Activated CD4-positive, alpha-beta T cell treated with anti-CD3 and anti-CD28 coated beads for 36 hours (primary cell): ENCODE measurements around the gene OTUD1. TPM values are rescaled to one million over a fixed set of nuclear protein-coding genes. Genes with fewer than 3 reads are reported as not detected.
A peak's percentile ranks its signal among the peaks of the same experiment; 100 is the strongest.

ENCODE experiments used
- ATAC-seq: fragments of 200-7000 bp; cut with Tn5 transposase; one replicate; pipeline ENCODE4 v1.10.0; 2021; ENCODE audit warnings: mild to moderate bottlenecking, moderate library complexity
- CTCF ChIA-PET: fragments of 350-600 bp; sonication (Branson Sonifier 250); formaldehyde crosslinking; loops from one replicate; lab custom pipeline; 2021; ENCODE audit warnings: antibody characterized with exemption; lab: Charles Lee
- POLR2A ChIA-PET: fragments of 350-600 bp; sonication (Branson Sonifier 250); formaldehyde crosslinking; loops from one replicate; lab custom pipeline; 2021; ENCODE audit warnings: antibody characterized with exemption, inconsistent platforms; lab: Charles Lee
- DNase-seq: peaks from one replicate; pipeline ENCODE4 v3.0.0-alpha.2; 2020
- H3K27ac Mint-ChIP-seq: one replicate; pipeline ENCODE4 v1.8.0; 2021; ENCODE audit warnings: mixed read lengths
- H3K27me3 Mint-ChIP-seq: one replicate; pipeline ENCODE4 v1.8.0; 2021; ENCODE audit warnings: mixed read lengths
- H3K36me3 Mint-ChIP-seq: one replicate; pipeline ENCODE4 v1.8.0; 2021; ENCODE audit warnings: low read depth, mixed read lengths
- H3K4me1 Mint-ChIP-seq: one replicate; pipeline ENCODE4 v1.8.0; 2021; ENCODE audit warnings: mixed read lengths
- H3K4me3 Mint-ChIP-seq: one replicate; pipeline ENCODE4 v1.8.0; 2021; ENCODE audit warnings: mild to moderate bottlenecking, moderate library complexity, mixed read lengths
- H3K9me3 Mint-ChIP-seq: one replicate; pipeline ENCODE4 v1.8.0; 2021; ENCODE audit warnings: low read depth, mixed read lengths
- intact Hi-C, 2 experiments: fragments of 100-400 bp; cut with DNase I in 1 of 2; cut with micrococcal nuclease in 1 of 2; formaldehyde crosslinking; loops; one replicate each; pipeline versions ENCODE4 v1.14.2 to v1.15.1; 2022 to 2024; cut with DNase I, micrococcal nuclease
- total RNA-seq, 2 experiments: library from RNA; stranded (reverse); gene quantifications; one replicate each; pipeline ENCODE4 v1.2.3, GENCODE V29; 2021

OTUD1 gene
- total RNA-seq, 2 experiments from 2014 or later, result 5.7 to 6.5 TPM

GRCh38 chr10:23419655-23420329, 19.1 kb upstream of the OTUD1 start:
- Mint-ChIP-seq H3K27me3 (no peaks in the 10 kb centered on the region), H3K9me3 (no peaks in the 10 kb centered on the region), H3K36me3 (no peaks in the 10 kb centered on the region), H3K4me3 (no peak overlapping the region), H3K4me1 (no peaks in the 10 kb centered on the region), H3K27ac (no peak overlapping the region)
- intact Hi-C loops, result no loop called here
- DNase-seq, result no peak
- ChIA-PET CTCF (interaction anchor here (0.6 to 1.4 kb wide), 4 partner anchors 12 to 144 kb away, joined by 3 read pairs; no protein-coding TSS in a partner anchor), POLR2A (no interaction called here)
- no peak for ATAC-seq

GRCh38 chr10:23421397-23421796, 17.5 kb upstream of the OTUD1 start:
- ChIA-PET POLR2A (no interaction called here), CTCF (no interaction called here)
- intact Hi-C loops, result no loop called here
- H3K9me3 Mint-ChIP-seq, result no peaks in the 10 kb centered on the region
- no peaks in the 10 kb centered on the region for H3K27me3 Mint-ChIP-seq
- H3K27ac Mint-ChIP-seq, result no peak overlapping the region
- no peak for ATAC-seq
- H3K36me3 Mint-ChIP-seq, result no peaks in the 10 kb centered on the region
- H3K4me3 Mint-ChIP-seq, result no peak overlapping the region
- H3K4me1 Mint-ChIP-seq, result no peaks in the 10 kb centered on the region
- DNase-seq, result no peak

- H3K36me3 Mint-ChIP-seq, result no peaks in the 10 kb centered on the region
- POLR2A ChIA-PET, result no interaction called here
- CTCF ChIA-PET, result interaction anchor here (0.6 to 0.8 kb wide), 2 partner anchors 123 to 231 kb away, joined by 3 read pairs; no protein-coding TSS in a partner anchor
- H3K4me1 Mint-ChIP-seq, result no peaks in the 10 kb centered on the region
- no peak for ATAC-seq
- no peaks in the 10 kb centered on the region for H3K9me3 Mint-ChIP-seq
- H3K27me3 Mint-ChIP-seq, result no peaks in the 10 kb centered on the region
- no peak for DNase-seq
- intact Hi-C loops, result no loop called here
- no peak overlapping the region for H3K27ac Mint-ChIP-seq
- H3K4me3 Mint-ChIP-seq, result no peak overlapping the region
These were observed 16.9 kb upstream of the OTUD1 start for GRCh38 chr10:23422003-23422411.

GRCh38 chr10:23432166-23432565, 6.7 kb upstream of the OTUD1 start:
- intact Hi-C loops, result no loop called here
- Mint-ChIP-seq H3K36me3 (no peaks in the 10 kb centered on the region), H3K27ac (no peak overlapping the region), H3K27me3 (no peaks in the 10 kb centered on the region), H3K9me3 (no peaks in the 10 kb centered on the region), H3K4me3 (no peak overlapping the region), H3K4me1 (no peaks in the 10 kb centered on the region)
- no peak for ATAC-seq
- POLR2A ChIA-PET, result no interaction called here
- DNase-seq, result no peak
- CTCF ChIA-PET, result interaction anchor here (0.7 to 1.2 kb wide), 2 partner anchors 12 to 117 kb away, joined by 3 read pairs; no protein-coding TSS in a partner anchor

GRCh38 chr10:23432639-23433038, 6.2 kb upstream of the OTUD1 start:
- CTCF ChIA-PET, result interaction anchor here (0.7 to 1.4 kb wide), 3 partner anchors 12 to 117 kb away, joined by 3 read pairs; no protein-coding TSS in a partner anchor
- H3K9me3 Mint-ChIP-seq, result no peaks in the 10 kb centered on the region
- DNase-seq, result no peak
- no peaks in the 10 kb centered on the region for H3K27me3 Mint-ChIP-seq
- intact Hi-C loops, result no loop called here
- H3K4me3 Mint-ChIP-seq, result no peak overlapping the region
- H3K4me1 Mint-ChIP-seq, result no peaks in the 10 kb centered on the region
- H3K27ac Mint-ChIP-seq, result no peak overlapping the region
- ATAC-seq, result no peak
- H3K36me3 Mint-ChIP-seq, result no peaks in the 10 kb centered on the region
- POLR2A ChIA-PET, result no interaction called here

GRCh38 chr10:23433701-23434100, 5.2 kb upstream of the OTUD1 start:
- Mint-ChIP-seq H3K4me3 (no peak overlapping the region), H3K36me3 (no peaks in the 10 kb centered on the region), H3K27ac (no peak overlapping the region), H3K9me3 (no peaks in the 10 kb centered on the region), H3K4me1 (no peaks in the 10 kb centered on the region), H3K27me3 (no peaks in the 10 kb centered on the region)
- intact Hi-C loops, result no loop called here
- ATAC-seq (no peak), DNase-seq (no peak)
- CTCF ChIA-PET, result interaction anchor here (1.4 kb wide), 1 partner anchor 117 kb away, joined by 3 read pairs; no protein-coding TSS in a partner anchor
- POLR2A ChIA-PET, result no interaction called here

GRCh38 chr10:23435378-23435777, 3.5 kb upstream of the OTUD1 start:
- no peak overlapping the region for H3K27ac Mint-ChIP-seq
- CTCF ChIA-PET, result no interaction called here

GRCh38 chr10:23436983-23437382, 1.9 kb upstream of the OTUD1 start:
- no peak overlapping the region for H3K4me3 Mint-ChIP-seq
- no peak for DNase-seq
- ATAC-seq, result no peak
- intact Hi-C loops, result loop anchor here in 1 of 2 experiments (5.0 kb wide), 1 partner anchor 770 kb away; the partner anchor contains the start of gene KIAA1217
- POLR2A ChIA-PET, result no interaction called here
- no peaks in the 10 kb centered on the region for H3K27me3 Mint-ChIP-seq
- no peaks in the 10 kb centered on the region for H3K9me3 Mint-ChIP-seq
- H3K27ac Mint-ChIP-seq, result no peak overlapping the region
- CTCF ChIA-PET, result interaction anchor here (0.7 kb wide), 1 partner anchor 174 kb away, joined by 3 read pairs; no protein-coding TSS in a partner anchor
- H3K36me3 Mint-ChIP-seq, result peaks cover 5% of the 10 kb centered on the region
- peaks cover 13% of the 10 kb centered on the region for H3K4me1 Mint-ChIP-seq

More at GRCh38 chr10:23435378-23435777, 3.5 kb upstream of the OTUD1 start:
- Mint-ChIP-seq H3K27me3 (no peaks in the 10 kb centered on the region), H3K9me3 (no peaks in the 10 kb centered on the region), H3K4me3 (no peak overlapping the region), H3K36me3 (peaks cover 2% of the 10 kb centered on the region), H3K4me1 (no peaks in the 10 kb centered on the region)
- ATAC-seq, result no peak
- POLR2A ChIA-PET, result no interaction called here
- intact Hi-C loops, result loop anchor here in 1 of 2 experiments (5.0 kb wide), 1 partner anchor 772 kb away; the partner anchor contains the start of gene KIAA1217
- DNase-seq, result no peak

- intact Hi-C loops, result loop anchor here (2.0 to 5.0 kb wide), 5 partner anchors 25 to 1579 kb away; partner anchors contain the start of genes ENKUR (in 1 of the 2), KIAA1217 (in 1 of the 2) and THNSL1 (in 1 of the 2)
- Mint-ChIP-seq H3K9me3 (no peaks in the 10 kb centered on the region), H3K4me3 (peak overlapping the region; percentile 74), H3K36me3 (peaks cover 5% of the 10 kb centered on the region), H3K27me3 (no peaks in the 10 kb centered on the region), H3K4me1 (peaks cover 24% of the 10 kb centered on the region), H3K27ac (peak overlapping the region; percentile 91)
- ATAC-seq, result no peak
- CTCF ChIA-PET, result interaction anchor here (0.6 to 1.7 kb wide), 6 partner anchors 9 to 126 kb away, joined by 3 to 7 read pairs (median 3); no protein-coding TSS in a partner anchor
- POLR2A ChIA-PET, result interaction anchor here (0.6 to 1.7 kb wide), 3 partner anchors 11 to 116 kb away, joined by 3 to 6 read pairs (median 5); no protein-coding TSS in a partner anchor
- no peak for DNase-seq
These were observed 820 bp upstream of the OTUD1 start for GRCh38 chr10:23437963-23438546.

GRCh38 chr10:23439452-23439960, 631 bp downstream of the OTUD1 start:
- peak overlapping the region; percentile 85 for H3K4me3 Mint-ChIP-seq
- ChIA-PET POLR2A (interaction anchor here (0.9 to 1.7 kb wide), 2 partner anchors 9 to 35 kb away, joined by 3 to 6 read pairs; no protein-coding TSS in a partner anchor), CTCF (interaction anchor here (0.7 to 1.7 kb wide), 2 partner anchors 77 to 125 kb away, joined by 3 to 7 read pairs; no protein-coding TSS in a partner anchor)
- ATAC-seq (peak; percentile 3), DNase-seq (peak; percentile 50)
- H3K27ac Mint-ChIP-seq, result no peak overlapping the region
- intact Hi-C loops, result loop anchor here (1.0 to 5.0 kb wide), 8 partner anchors 27 to 1577 kb away; partner anchors contain the start of genes DNAJC1 (in 1 of the 2), ENKUR (in 1 of the 2), KIAA1217 (in 1 of the 2) and MSRB2 (in 1 of the 2)
- H3K9me3 Mint-ChIP-seq, result no peaks in the 10 kb centered on the region
- peaks cover 28% of the 10 kb centered on the region for H3K4me1 Mint-ChIP-seq
- H3K27me3 Mint-ChIP-seq, result no peaks in the 10 kb centered on the region
- H3K36me3 Mint-ChIP-seq, result peaks cover 9% of the 10 kb centered on the region
